ENCODE results near the gene SLX4IP.

- TF ChIP-seq GABPA (IDR thresholded peaks at IDR 0.05; ENCODE audit: low read depth) (no peak), CTCF (IDR thresholded peaks at IDR 0.05; ENCODE audit: insufficient read depth, low read length) (no peak), REST (IDR thresholded peaks at IDR 0.05; ENCODE audit: insufficient replicate concordance, low read depth) (no peak)
Observed at GRCh38 chr20:10462516-10462915, 27.4 kb downstream of the SLX4IP start.
